ENCODE results near the gene TSHR.

DNA sequence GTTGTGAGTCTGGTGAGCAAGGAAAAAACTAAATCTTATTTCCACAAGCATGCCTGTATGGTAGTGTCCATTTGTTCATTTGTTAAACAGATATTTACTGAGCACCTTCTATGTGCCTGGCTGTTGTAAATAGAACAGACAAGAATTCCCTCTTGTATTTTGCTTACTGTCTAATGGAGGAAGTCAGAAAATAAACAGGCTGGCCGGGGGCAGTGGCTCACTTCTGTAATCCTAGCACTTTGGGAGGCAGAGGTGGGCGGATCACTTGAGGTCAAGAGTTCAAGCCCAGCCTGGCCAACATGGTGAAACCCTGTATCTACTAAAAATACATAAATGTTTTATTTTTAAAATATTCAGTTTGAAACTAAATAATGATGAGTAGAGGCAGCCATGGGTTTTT is 186.0 kb downstream of the TSHR start:
- TF ChIP-seq CTCF (IDR thresholded peaks at IDR 0.05) (no peak), POLR2A (IDR thresholded peaks at IDR 0.05) (no peak)
